Measurements from ENCODE around the gene ERICH3.

ERICH3 gene

DNA sequence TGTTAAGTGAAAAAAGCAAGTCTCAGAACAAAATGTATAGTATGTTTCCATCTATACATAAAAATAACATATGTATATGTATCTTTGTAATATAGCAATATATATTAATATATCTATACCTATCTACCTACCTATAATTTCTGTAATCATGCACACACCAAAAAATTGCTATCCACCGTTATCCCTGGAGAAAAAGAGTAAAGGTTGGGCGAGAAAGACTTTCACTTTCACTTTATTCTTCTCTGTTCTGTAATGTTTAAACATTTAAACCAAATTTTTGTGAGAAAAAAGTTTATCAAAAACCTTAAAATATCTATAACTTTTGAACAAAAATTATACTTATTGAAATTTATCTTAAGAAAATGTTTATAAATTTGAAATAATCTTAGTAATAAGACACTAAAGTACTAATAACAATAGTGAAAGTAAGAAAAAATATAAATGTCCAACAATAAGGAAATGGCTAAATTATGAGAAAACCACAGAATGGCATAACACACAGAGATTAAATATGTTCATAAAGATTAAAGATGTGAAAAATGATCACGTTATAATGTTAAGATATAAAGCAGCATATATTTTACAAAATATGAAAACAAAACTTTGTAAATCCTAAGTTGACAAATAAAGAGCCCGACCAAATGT, 87.2 kb downstream of the ERICH3 start:
- no peak for DNase-seq

DNA sequence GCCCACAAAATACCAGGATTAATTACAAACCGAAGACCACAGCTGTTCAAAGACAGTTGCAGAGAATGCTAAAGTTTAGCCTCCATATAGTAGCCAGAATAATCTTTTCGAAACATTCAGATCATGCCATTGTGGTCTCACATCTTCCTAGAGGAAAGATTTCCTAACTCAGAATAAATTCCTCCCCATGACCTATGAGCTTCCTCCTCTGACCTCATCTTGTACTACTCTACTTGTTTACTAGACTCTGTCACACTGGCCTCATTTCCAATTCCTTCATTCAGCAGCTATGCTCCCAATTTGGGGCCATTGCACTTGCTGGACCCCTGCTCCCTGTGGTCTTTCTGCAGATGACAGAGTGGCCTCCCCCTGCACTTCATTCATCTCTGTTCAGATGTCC, 89.4 kb downstream of the ERICH3 start:
- no peak for DNase-seq

DNA sequence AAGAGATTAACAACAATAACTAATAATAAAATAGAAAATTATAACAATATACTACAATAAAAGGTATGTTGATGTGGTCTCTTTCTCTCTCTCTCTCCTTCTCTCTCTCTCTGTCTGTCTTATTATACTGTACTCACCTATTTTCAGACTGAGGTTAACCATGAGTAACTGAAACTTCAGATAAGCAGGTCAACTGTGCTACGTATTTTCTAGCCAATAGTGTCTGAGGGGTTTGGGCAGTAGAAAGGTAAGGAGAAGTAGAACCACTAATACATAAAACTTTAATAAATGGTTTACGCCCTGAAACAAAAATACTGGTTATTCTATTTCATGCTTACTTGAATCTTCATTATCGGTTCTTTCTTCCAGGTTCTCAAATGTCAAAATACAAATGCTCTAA, 90.2 kb downstream of the ERICH3 start:
- no peak for DNase-seq

DNA sequence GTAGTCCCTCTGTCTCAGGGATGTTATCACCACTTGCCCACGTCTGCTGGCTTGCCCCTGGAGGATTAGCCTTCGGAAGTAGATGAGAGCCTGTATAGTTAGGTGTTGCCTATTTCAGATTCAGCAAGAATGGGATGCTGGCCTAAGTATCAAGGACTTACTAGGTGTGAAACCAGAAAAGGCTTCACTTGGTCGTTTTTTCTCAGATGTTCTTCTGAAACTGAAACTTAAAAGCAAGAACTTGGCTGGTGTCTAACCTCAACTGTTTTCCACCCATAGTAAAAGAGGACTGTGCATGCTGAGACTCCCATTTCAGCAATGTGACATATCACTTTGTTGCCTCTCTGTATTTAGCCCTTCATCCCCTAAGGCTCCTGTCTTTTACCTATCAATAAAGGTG, 94.2 kb downstream of the ERICH3 start:
- DNase-seq = no peak

DNA sequence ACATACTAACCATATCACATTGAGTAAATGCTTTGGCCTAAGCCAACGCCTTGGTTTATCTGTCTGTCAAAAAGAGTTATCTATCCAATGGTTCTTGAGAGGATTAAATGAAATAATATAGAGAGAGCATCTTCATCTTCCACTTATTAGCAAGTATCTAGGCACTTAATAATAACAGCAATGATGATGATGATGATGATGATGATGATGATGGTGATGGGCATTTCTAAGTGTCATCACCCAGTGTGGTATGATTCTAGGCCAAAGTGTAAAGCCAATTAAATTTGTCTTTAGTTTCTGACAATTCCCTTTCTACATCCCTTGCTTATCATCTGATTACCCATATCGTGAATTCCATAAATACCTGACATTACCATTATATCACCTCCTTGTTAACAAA, 95.5 kb downstream of the ERICH3 start:
- DNase-seq = no peak

DNA sequence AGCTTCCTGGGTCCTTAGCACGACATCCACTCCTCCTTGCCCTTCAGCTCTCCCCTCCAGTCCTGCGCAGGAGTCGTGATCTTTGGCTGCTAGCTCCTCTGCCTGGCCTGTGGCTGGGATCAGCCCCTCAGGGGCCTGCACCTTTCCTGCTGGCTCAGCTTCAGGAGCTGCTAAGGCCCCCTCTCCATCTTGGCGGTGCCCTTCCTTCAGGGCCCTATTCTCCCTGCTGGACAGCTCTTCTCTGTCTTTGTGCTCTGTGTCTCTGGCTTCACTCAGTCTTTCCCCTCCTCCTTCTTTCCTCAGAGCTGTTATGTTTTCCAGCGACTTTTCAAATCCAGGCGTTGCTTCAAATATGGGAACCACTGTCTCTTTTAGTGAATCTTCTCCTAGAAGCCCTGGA, 101.7 kb downstream of the ERICH3 start:
- no peak for DNase-seq

DNA sequence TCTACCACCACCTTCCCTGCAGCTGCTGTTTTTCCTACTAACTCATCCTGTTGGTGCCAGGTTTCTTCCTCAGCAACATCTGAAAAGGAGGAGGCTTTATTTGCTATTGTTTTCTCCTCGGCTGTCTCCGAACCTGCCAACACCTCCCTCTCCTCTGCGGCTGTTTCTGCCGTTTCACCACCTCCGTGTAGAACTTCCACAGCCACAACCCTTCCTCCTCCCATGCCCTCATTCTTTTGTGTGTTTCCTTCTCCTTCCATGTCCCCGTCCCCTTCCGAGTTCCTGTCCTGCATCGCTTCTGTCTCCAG, 102.1 kb downstream of the ERICH3 start:
- DNase-seq = no peak

DNA sequence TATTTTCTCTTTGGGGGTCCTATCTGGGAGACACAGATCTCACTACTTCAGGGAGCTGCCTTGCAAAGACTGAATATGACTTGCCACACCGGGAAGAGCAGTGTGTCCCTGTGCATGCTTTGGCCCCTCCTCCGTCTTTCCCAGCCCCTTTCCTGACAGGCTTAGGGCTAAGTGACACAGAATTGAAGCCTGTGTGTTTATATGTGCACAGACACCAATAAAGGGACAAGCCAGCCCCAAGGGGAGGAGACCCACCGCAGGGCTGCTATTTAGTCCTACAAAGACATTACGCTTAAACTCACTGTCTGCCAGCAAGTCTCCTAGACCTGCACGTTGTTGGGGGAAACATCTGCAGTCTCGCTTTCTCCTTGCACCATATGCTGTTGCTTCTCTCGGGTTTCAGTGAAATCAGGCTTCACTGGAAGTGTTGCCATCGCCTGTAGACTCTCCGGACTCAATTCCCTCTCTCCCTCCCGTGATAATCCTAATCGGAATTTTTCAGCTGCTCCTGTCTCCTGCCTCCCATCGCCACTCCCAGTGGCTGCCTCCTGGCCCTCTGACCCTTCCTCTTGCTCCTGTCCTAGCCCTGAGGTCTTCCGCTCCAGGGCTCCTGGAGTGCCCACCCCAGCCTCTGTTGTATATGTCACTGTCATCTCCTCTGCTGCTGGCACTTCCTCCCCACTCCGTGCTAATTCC, 102.6 kb downstream of the ERICH3 start:
- no peak for DNase-seq

DNA sequence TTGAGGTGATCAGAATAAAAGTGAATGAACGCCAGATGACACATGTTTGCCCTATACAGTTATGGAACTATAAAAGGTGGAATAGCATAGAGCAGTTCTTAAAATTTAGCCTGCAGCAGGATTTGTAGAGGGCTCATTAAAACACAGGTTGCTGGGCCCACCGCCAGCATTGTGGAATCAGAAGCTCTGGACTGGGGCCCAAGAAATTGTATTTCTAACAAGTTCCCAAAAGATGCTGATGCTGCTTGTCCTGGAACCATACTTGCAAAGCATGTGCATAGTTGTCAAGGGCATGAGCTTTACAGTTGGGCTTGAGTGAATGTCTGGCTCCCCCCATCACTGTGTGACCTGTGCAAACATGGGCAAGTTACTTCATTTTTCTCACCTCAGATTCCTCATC, 123.7 kb downstream of the ERICH3 start:
- DNase-seq = no peak

DNA sequence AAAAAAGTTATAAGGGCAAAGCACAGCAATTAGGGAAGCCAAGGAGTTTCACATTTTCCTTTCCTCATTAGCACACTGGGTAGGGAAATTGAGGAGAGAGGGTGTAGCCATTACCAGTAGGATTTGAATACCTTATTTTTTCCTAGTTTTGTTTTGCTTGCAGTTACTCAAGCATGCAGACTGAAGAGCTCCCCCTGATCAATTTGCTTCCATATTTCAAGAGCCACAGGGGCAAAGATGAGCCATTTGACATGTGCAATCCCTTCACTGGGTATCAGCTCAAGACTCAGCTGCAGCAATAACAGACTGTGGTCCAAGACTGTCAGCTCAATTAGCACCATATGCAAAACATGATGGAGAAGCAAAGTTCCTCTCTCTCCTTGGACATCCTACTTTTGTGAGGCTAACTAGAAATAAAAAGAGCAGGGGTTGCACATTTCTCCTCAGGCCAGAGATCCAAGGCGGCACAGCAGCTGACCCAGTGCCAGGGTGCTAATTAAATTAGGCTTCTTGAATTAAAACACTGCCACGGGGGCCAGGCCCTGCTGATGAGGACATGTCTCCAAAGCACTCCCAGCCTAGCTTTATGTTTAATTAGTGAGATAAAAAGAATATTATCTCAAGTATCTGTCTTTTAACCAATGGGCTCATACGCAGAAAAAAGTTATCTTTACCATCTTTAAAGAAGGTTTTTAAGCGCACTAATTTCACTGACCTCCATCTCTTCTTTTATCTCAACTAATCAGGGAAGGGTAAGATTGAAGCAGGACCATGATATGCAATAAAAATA, 124.4 kb downstream of the ERICH3 start:
- no peak for DNase-seq

DNA sequence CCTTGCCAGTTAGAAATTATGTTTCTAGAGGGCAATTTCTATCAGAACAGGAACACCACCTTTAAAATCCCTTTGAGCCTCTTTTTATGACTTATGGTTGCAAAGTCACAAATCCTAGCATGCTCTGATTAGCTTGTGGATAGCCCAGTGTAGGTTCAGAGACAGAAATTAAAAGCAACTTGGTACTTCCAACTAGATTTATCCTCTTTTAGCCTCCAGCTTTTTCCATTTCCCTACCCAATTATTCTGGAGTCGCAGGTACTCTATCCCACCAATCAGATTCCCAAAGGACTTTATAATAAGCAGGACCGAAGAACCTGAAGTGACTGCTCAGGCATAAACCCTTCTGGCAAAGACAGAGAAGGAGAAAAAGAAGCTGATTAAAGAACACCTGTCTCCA, 127.8 kb downstream of the ERICH3 start:
- no peak for DNase-seq

DNA sequence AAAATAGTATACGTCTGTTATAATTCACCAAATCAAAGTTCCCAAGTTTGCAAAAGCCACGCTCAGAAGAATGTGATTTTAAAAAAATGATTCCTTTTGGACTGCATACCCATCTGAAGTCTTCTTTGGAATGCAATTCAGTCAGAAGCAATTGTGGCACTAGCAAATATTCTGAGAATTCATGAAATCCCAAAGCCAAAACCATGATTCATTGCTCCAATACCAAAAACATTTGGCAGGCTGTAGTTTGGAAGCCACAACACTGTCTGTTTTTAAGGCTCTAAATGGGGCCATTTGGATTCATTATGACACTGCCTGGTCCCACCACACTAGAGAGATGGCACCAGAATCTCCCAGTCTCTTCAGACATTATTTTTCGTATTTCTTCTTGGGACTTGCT, 139.4 kb downstream of the ERICH3 start:
- no peak for DNase-seq

DNA sequence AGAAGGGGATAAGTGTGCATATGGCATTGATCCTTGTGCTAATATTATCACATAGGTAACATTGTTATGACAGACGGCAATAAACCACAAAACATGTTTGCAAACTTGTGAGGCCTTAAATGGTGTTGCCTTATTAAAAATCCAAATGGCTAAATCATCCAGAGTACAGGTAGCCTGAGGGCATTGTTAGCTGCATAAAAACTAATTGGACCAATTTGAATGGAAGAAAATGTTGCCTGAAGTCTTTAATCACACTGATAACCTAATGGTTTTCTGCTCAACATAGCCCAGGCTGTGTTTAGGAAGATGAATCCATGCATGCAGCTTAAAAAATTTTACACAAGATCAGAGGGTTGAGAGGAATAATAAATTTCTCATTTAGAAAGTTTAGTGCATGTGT, 141.8 kb downstream of the ERICH3 start:
- no peak for DNase-seq

DNA sequence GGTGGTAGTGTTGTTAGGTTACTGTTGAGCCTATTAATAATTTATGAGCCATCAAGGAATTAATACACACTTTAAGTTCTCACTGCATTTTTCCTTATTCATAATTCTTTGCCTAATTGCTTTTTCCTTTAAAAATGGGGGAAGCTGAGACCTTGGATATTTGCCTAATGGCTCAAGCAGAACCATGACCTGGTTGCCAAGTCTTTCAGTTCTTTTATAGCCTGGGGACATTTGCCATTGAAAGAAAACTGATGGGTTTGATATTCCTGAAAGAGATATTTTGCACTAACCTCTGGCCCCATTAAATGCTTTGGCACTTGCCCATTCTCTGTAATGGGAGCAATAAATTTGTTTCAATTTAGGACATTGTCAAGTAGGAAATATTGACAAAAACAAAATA, 142.7 kb downstream of the ERICH3 start:
- no peak for DNase-seq

DNA sequence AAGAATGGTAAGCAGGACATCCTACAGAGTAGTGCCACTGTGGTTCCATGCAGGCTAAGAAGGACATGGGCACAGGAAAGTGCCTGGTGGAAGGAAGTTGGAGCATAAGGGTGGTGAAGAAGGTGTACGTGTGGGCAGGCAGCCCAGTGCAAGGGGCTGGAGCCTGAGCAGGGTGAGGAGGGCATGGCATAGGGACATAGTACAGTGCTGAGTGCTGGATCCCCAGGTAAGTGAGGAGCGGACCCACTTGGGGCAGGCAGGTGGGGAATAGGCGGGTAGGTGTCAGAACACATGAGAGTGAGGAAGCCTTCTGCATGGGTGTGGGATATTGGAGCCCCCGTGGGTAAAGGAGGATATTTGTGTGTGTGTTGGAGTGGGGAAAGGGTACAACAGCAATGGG, 145.5 kb downstream of the ERICH3 start:
- no peak for DNase-seq

DNA sequence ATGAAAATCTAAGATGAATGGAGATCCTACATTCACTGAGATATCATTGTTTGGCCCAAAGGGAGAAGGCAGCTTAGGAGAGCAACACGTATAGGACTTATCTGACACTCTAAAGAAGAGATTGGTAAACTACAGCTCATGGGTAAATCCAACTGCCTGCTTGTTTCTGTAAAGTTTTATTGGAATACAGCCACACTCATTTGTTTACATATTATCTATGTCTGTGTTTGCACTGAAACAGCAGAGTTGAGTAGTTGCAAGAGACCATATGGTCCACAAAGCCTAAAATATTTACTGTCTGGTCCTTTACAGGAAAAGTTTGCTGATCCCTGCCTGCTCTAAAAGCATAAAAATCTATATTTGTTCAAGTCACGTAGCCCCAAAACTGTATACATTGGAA, 146.9 kb downstream of the ERICH3 start:
- no peak for DNase-seq

DNA sequence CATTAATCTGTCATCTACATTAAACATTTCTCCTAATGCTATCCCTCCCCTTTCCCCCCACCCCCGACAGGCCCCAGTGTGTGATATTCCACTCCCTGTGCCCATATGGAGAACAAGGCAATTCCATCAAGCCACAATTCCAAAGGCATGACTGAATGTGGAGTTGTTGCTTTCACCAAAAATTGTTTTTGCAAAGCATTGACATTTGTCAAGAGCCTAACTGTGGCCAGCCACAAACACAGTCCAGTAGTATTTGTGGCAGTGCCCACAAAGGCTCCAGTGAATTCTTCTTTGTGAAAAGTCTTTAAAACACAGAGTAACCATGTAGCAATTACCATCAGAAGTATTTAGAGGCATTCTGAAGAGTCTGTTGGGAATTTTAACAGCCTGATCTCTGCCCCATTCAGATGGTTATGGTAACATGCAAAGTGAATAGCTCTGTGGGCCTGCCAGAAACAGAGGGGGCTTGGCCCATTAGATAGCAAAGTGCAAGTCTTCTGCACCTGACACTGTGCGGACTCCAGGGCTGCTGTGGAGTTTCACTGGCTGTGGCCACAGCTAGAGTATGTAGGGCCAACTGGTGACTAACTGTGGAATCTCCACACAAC, 149.6 kb downstream of the ERICH3 start:
- DNase-seq = no peak

DNA sequence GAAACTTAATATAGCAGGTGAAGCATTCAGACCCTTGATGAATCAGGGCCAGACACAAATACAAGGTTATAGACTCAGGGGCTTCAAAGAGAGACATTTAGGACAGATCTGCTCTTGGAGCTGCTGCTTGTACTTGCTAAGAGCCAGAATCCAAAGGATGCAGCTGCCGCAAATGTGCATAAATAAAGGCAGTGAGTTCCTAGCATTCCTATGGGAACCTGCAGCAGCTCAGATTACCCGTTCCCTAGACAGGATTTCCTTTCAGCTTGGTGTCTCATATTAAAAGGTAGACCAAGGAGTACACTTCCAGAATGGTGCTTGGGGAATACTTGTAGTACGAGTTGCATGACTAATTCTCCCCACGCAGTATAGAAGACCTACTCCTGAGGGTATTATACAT, 151.4 kb downstream of the ERICH3 start:
- DNase-seq = no peak

Data from effector CD4-positive, alpha-beta T cell (primary cell).